IPS-15b (cell line): ENCODE measurements around the gene HDAC8.
"Not testable (repeated sequence)": the region's sequence is repeated elsewhere in the genome, so short reads cannot be mapped to it uniquely, and the experiment has no call there.

Experiments
- H3K27me3 ChIP-seq: one replicate; pipeline ENCODE4 v1.6.1; 2013; ENCODE audit warnings: low read length; ENCODE audit not compliant: control insufficient read depth, insufficient read depth
- H3K36me3 ChIP-seq: one replicate; pipeline ENCODE4 v1.6.1; 2013; ENCODE audit warnings: low read length; ENCODE audit not compliant: control insufficient read depth, insufficient read depth
- H3K4me1 ChIP-seq: one replicate; pipeline ENCODE4 v1.6.1; 2013; ENCODE audit warnings: mild to moderate bottlenecking, low read length; ENCODE audit not compliant: control insufficient read depth, insufficient read depth
- H3K4me3 ChIP-seq: one replicate; pipeline ENCODE4 v1.5.1; 2013; ENCODE audit warnings: low read depth, low read length
- H3K9ac ChIP-seq: one replicate; pipeline ENCODE4 v1.6.1; 2013; ENCODE audit warnings: low read depth, mild to moderate bottlenecking, low read length
- H3K9me3 ChIP-seq: one replicate; pipeline ENCODE4 v1.6.1; 2013; ENCODE audit warnings: mild to moderate bottlenecking, low read length; ENCODE audit not compliant: control insufficient read depth, insufficient read depth

Gene HDAC8

DNA sequence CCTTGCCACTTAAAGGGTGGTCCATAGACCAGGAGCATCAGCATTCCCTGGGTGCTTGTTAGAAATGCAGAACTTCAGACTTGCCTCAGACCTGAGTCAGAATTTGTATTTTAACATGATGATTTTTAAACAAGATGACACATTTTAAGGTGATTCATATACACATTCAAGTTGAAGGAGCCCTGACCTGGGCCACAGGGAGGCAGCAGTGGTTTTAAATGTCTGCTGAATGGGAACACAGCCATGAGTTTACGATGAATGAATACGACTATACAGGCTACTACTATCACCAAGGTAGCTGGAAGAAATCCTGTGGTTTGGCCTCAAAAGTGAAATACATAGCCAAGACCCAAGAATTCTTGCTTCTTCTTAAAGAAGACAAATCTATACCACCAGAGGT lies 2.9 kb downstream of the HDAC8 start:
- no peak overlapping the region for H3K4me3 ChIP-seq
- no peaks in the 10 kb centered on the region for H3K4me1 ChIP-seq
- no peaks in the 10 kb centered on the region for H3K9me3 ChIP-seq
- no peaks in the 10 kb centered on the region for H3K27me3 ChIP-seq
- no peak overlapping the region for H3K9ac ChIP-seq
- no peaks in the 10 kb centered on the region for H3K36me3 ChIP-seq

DNA sequence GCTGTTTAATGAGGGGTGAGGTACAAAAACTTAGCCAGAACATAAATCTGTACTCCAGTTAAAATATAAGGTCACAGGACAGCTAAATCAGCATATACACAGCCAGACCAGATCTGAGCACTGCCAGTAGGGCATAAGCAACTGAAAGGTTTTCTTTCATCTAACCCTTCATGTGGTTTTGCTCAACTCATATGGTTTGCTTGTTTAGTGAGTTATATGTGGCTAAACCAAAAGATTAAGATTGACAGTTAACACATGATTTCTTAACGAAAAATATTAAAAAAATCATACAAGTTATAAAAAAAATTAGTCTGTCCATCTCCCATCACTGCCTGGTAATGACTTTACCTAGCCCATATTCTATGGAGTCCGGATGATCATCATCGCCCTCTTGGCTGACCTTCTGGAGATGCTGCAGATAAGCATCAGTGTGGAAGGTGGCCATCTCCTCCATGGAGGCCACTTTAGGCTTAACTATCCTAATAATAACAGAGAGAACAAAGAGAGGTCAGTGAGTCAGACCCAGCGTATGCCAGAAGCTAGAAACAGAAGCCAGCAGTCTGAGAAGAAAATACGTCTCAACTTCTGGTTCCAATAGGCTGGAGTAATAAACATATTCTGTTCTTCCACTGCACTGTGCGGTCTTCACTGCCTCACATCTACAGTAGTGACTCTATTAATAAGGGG lies 4.1 kb downstream of the HDAC8 start:
- no peaks in the 10 kb centered on the region for H3K4me1 ChIP-seq
- H3K9ac ChIP-seq, result no peak overlapping the region
- no peaks in the 10 kb centered on the region for H3K36me3 ChIP-seq
- H3K4me3 ChIP-seq, result no peak overlapping the region
- no peaks in the 10 kb centered on the region for H3K27me3 ChIP-seq
- H3K9me3 ChIP-seq, result no peaks in the 10 kb centered on the region

DNA sequence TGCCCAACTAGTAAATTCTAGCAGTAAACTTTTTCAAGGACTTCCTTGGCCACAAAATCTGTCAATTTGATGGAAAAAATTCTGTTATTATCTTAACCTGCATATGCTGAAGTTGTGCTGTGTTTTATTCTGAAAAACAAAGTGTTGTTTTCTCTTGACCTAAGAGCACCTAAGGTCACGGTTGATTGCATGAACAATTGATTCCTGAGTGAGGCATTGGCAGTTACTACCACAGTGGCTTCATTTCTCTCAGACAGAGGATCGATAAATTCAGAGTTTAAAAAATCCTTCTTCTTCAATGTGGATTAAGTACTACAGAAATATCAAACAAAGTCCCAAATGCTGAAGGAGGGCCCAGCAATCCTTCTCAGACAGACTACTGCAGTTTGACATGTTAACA lies 6.2 kb downstream of the HDAC8 start:
- H3K4me1 ChIP-seq, result no peaks in the 10 kb centered on the region

GRCh38 chrX:72559655-72560054 lies 13.0 kb downstream of the HDAC8 start:
- H3K4me1 ChIP-seq, H3K4me3 ChIP-seq, H3K9me3 ChIP-seq, H3K36me3 ChIP-seq, H3K27me3 ChIP-seq, H3K9ac ChIP-seq: not testable (repeated sequence)

More for the DNA sequence above, 6.2 kb downstream of the HDAC8 start:
- Histone ChIP-seq H3K4me3 (no peak overlapping the region), H3K9me3 (no peaks in the 10 kb centered on the region), H3K36me3 (no peaks in the 10 kb centered on the region), H3K9ac (no peak overlapping the region), H3K27me3 (no peaks in the 10 kb centered on the region)

GRCh38 chrX:72554448-72555140 lies 18.0 kb downstream of the HDAC8 start:
- no peaks in the 10 kb centered on the region for H3K27me3 ChIP-seq
- H3K36me3 ChIP-seq, result no peaks in the 10 kb centered on the region
- peak overlapping the region; percentile 55 for H3K4me3 ChIP-seq
- no peak overlapping the region for H3K9ac ChIP-seq
- H3K9me3 ChIP-seq, result no peaks in the 10 kb centered on the region
- no peaks in the 10 kb centered on the region for H3K4me1 ChIP-seq

GRCh38 chrX:72552443-72552842 lies 20.2 kb downstream of the HDAC8 start:
- H3K9ac ChIP-seq, H3K9me3 ChIP-seq, H3K4me3 ChIP-seq, H3K4me1 ChIP-seq, H3K36me3 ChIP-seq, H3K27me3 ChIP-seq: not testable (repeated sequence)

DNA sequence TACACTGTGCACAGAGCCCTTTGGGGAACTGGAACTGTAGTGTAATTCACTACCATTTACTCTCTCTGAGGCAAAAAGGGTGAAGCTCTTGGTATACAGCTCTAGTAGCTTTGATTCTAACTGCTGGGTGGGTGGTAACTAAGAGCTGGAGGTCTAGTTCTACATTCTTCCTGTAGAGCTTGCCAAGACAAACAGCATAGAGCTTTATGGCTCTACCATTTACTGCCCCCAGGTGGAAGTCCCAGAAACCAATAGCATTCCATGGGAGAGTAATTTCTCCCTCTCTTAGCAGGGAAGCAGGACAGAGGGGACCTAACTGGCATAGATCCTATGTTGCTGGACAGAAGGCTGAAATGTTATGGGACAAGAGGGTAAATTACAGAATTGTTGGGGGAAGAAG lies 26.7 kb downstream of the HDAC8 start:
- no peaks in the 10 kb centered on the region for H3K4me1 ChIP-seq
- no peaks in the 10 kb centered on the region for H3K27me3 ChIP-seq
- no peaks in the 10 kb centered on the region for H3K36me3 ChIP-seq
- H3K4me3 ChIP-seq, result no peak overlapping the region
- H3K9me3 ChIP-seq, result no peaks in the 10 kb centered on the region
- H3K9ac ChIP-seq, result no peak overlapping the region

GRCh38 chrX:72540318-72540717 lies 32.3 kb downstream of the HDAC8 start:
- no peaks in the 10 kb centered on the region for H3K4me1 ChIP-seq
- H3K36me3 ChIP-seq, result no peaks in the 10 kb centered on the region
- H3K27me3 ChIP-seq, result no peaks in the 10 kb centered on the region
- no peak overlapping the region for H3K4me3 ChIP-seq
- H3K9me3 ChIP-seq, result no peaks in the 10 kb centered on the region
- no peak overlapping the region for H3K9ac ChIP-seq

DNA sequence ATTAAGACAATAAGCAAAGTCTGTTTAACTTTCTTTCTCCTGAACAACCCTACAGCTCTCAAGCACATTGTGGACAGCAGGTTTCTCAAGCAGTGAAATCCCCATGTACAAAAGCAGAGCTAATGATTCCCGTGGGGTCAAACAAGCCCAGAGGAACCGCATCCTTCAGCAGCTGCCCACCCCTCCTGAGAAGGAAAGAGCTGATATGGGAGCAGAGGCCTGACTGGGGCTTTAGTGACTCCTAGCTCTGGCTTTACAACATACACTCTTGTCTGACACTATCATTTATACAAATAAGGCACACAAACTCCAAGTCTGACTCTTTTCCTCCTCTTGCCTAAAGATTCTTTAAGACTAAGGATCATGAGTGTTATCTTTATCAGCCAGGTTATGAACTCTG lies 32.8 kb downstream of the HDAC8 start:
- no peaks in the 10 kb centered on the region for H3K27me3 ChIP-seq
- peaks cover 3% of the 10 kb centered on the region for H3K9me3 ChIP-seq

DNA sequence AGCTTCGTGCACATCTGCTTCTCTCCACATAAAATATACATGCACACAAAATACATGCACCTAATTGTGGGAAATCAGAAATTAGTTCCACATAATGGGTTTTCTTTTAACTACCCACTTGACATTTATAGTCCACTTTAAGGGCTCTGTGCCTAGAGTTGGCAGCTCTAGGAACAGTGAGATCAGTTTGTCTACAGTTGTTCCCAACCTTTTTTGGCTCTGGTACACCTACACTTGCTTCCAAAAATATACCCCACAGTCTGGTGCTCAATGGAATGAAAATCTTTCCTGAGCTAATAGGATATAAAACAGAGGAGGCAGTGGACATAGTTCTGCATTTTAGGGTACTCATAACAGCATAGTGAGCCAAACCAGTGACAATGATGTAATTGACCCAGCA lies 36.1 kb downstream of the HDAC8 start:
- Histone ChIP-seq H3K36me3 (no peaks in the 10 kb centered on the region), H3K4me3 (no peak overlapping the region), H3K9ac (no peak overlapping the region), H3K27me3 (no peaks in the 10 kb centered on the region), H3K9me3 (peaks cover 3% of the 10 kb centered on the region), H3K4me1 (no peaks in the 10 kb centered on the region)

More for the DNA sequence above, 32.8 kb downstream of the HDAC8 start:
- H3K4me1 ChIP-seq, result no peaks in the 10 kb centered on the region
- no peak overlapping the region for H3K4me3 ChIP-seq
- H3K36me3 ChIP-seq, result no peaks in the 10 kb centered on the region
- H3K9ac ChIP-seq, result no peak overlapping the region

GRCh38 chrX:72532366-72532765 lies 40.3 kb downstream of the HDAC8 start:
- Histone ChIP-seq H3K9ac (no peak overlapping the region), H3K4me3 (no peak overlapping the region), H3K4me1 (no peaks in the 10 kb centered on the region), H3K9me3 (peaks cover 3% of the 10 kb centered on the region), H3K27me3 (no peaks in the 10 kb centered on the region), H3K36me3 (no peaks in the 10 kb centered on the region)
